ENCODE measurements around the gene YWHAE.

DNA sequence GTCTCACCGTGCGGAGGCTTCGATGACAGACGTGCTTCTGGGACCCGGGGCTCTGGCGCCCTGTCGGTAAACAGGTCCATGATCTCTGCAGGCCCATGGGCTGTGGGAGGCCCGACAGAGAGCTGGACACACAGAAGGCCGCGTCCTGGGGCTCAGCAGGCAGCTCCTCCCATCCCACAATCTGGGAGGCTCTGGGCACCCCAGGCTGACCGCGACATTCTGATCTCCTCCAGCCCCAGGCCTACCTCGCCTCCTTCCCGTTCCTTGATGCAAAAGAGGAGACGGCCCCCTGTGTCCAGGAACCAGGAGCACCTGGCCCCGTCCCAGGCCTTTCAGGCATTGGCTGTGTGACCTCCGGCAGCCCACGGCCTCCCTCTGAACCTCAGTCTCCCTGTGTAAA lies 97.3 kb downstream of the YWHAE start:
- TF ChIP-seq MCM5 (IDR thresholded peaks at IDR 0.05; ENCODE audit: low read depth) (no peak), ZBTB11 (CRISPR knock-in tag; IDR thresholded peaks at IDR 0.05) (no peak), SP2 (IDR thresholded peaks at IDR 0.05; ENCODE audit: extremely low read depth, low read depth, low read length, poor library complexity, severe bottlenecking) (no peak)

Data from K562 (cell line).